ENCODE data around the gene TEX12.
"Not testable (repeated sequence)": the region's sequence is repeated elsewhere in the genome, so short reads cannot be mapped to it uniquely, and the experiment has no call there.

TEX12 gene

GRCh38 chr11:112185883-112186282 is 18.7 kb downstream of the TEX12 start:
- no peak overlapping the region for H3K27ac ChIP-seq (ENCODE audit: low read length)
- H3K9me3 ChIP-seq (ENCODE audit: control insufficient read depth in 2 of 2, low read length in 2 of 2) = no peaks in the 10 kb centered on the region
- no peaks in the 10 kb centered on the region for H3K36me3 ChIP-seq (ENCODE audit: control insufficient read depth in 2 of 2, insufficient read depth in 2 of 2, low read length in 2 of 2)
- H3K4me3 ChIP-seq (ENCODE audit: low read length in 2 of 2) = no peak overlapping the region
- peaks cover 8% of the 10 kb centered on the region for H3K4me1 ChIP-seq (ENCODE audit: control insufficient read depth, insufficient read depth, low read length)
- no peak overlapping the region for H3K9ac ChIP-seq (ENCODE audit: low read length in 2 of 2)
- H3K27me3 ChIP-seq (ENCODE audit: control insufficient read depth in 1 of 2, insufficient read depth in 2 of 2, low read length in 2 of 2) = no peaks in the 10 kb centered on the region

GRCh38 chr11:112186304-112186703 is 19.1 kb downstream of the TEX12 start:
- Histone ChIP-seq H3K9ac (ENCODE audit: low read length in 2 of 2) (no peak overlapping the region), H3K9me3 (ENCODE audit: control insufficient read depth in 2 of 2, low read length in 2 of 2) (no peaks in the 10 kb centered on the region), H3K4me3 (ENCODE audit: low read length in 2 of 2) (no peak overlapping the region), H3K4me1 (ENCODE audit: control insufficient read depth, insufficient read depth, low read length) (peaks cover 8% of the 10 kb centered on the region), H3K27ac (ENCODE audit: low read length) (peak overlapping the region; percentile 11), H3K36me3 (ENCODE audit: control insufficient read depth in 2 of 2, insufficient read depth in 2 of 2, low read length in 2 of 2) (no peaks in the 10 kb centered on the region), H3K27me3 (ENCODE audit: control insufficient read depth in 1 of 2, insufficient read depth in 2 of 2, low read length in 2 of 2) (no peaks in the 10 kb centered on the region)

GRCh38 chr11:112195113-112195512 is 27.9 kb downstream of the TEX12 start:
- H3K4me1 ChIP-seq (ENCODE audit: control insufficient read depth, insufficient read depth, low read length); H3K9ac ChIP-seq (ENCODE audit: low read length in 2 of 2); H3K9me3 ChIP-seq (ENCODE audit: control insufficient read depth in 2 of 2, low read length in 2 of 2); H3K36me3 ChIP-seq (ENCODE audit: control insufficient read depth in 2 of 2, insufficient read depth in 2 of 2, low read length in 2 of 2); H3K27me3 ChIP-seq (ENCODE audit: control insufficient read depth in 1 of 2, insufficient read depth in 2 of 2, low read length in 2 of 2); H3K27ac ChIP-seq (ENCODE audit: low read length); H3K4me3 ChIP-seq (ENCODE audit: low read length in 2 of 2): not testable (repeated sequence)

DNA sequence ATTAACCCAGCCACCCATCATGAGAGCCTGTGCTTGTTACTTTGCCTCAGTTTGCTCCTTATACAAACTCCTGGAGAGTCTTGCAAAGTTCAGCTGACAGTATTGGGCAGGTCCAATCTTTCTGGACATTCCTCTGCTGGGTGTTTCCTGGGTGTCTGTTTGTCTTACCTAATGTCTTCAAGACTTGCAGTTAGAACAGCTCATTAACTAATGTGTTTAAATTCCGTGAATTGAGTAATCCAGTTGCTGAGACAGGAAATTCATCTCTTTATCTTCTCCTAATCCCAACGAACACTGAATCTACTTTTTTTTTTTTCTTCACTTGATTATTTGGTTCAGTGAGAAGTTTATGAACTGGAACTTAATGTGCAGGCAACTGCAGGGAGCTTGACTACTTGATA is 28.8 kb downstream of the TEX12 start:
- no peak overlapping the region for H3K27ac ChIP-seq (ENCODE audit: low read length)
- H3K9ac ChIP-seq (ENCODE audit: low read length in 2 of 2) = no peak overlapping the region
- H3K27me3 ChIP-seq (ENCODE audit: control insufficient read depth in 1 of 2, insufficient read depth in 2 of 2, low read length in 2 of 2) = no peaks in the 10 kb centered on the region
- no peaks in the 10 kb centered on the region for H3K4me1 ChIP-seq (ENCODE audit: control insufficient read depth, insufficient read depth, low read length)
- H3K9me3 ChIP-seq (ENCODE audit: control insufficient read depth in 2 of 2, low read length in 2 of 2) = no peaks in the 10 kb centered on the region
- H3K4me3 ChIP-seq (ENCODE audit: low read length in 2 of 2) = no peak overlapping the region
- H3K36me3 ChIP-seq (ENCODE audit: control insufficient read depth in 2 of 2, insufficient read depth in 2 of 2, low read length in 2 of 2) = no peaks in the 10 kb centered on the region

DNA sequence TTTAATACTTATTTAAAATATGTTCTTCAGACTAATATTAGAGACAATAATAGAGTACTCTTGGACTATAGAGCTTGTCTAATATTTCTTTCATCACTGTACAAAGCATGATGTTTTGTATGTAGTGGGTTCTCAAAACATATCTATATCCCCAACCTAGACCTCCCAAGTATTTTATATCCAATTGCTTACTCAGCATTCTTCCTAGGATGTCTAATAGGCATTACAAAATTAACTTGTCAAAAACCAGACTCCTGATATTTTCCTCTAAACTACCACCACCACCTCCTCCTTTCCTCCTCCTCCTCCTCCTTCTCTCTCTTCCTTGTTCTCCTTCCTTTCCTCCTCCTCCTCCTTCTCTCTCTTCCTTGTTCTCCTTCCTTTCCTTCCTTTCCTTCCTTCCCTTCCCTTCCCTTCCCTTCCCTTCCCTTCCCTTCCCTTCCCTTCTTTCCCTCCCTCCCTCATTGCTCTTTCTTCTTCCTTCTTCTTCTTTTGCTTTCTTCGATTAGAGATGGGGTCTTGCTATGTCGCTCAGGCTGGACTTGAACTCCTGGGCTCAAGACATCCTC is 29.4 kb downstream of the TEX12 start:
- Histone ChIP-seq H3K4me1 (ENCODE audit: control insufficient read depth, insufficient read depth, low read length) (no peaks in the 10 kb centered on the region), H3K27ac (ENCODE audit: low read length) (no peak overlapping the region), H3K27me3 (ENCODE audit: control insufficient read depth in 1 of 2, insufficient read depth in 2 of 2, low read length in 2 of 2) (no peaks in the 10 kb centered on the region), H3K36me3 (ENCODE audit: control insufficient read depth in 2 of 2, insufficient read depth in 2 of 2, low read length in 2 of 2) (no peaks in the 10 kb centered on the region), H3K9ac (ENCODE audit: low read length in 2 of 2) (no peak overlapping the region), H3K9me3 (ENCODE audit: control insufficient read depth in 2 of 2, low read length in 2 of 2) (no peaks in the 10 kb centered on the region), H3K4me3 (ENCODE audit: low read length in 2 of 2) (no peak overlapping the region)

GRCh38 chr11:112199101-112199500 is 31.9 kb downstream of the TEX12 start:
- H3K4me1 ChIP-seq (ENCODE audit: control insufficient read depth, insufficient read depth, low read length); H3K27ac ChIP-seq (ENCODE audit: low read length); H3K27me3 ChIP-seq (ENCODE audit: control insufficient read depth in 1 of 2, insufficient read depth in 2 of 2, low read length in 2 of 2); H3K36me3 ChIP-seq (ENCODE audit: control insufficient read depth in 2 of 2, insufficient read depth in 2 of 2, low read length in 2 of 2); H3K9me3 ChIP-seq (ENCODE audit: control insufficient read depth in 2 of 2, low read length in 2 of 2); H3K9ac ChIP-seq (ENCODE audit: low read length in 2 of 2); H3K4me3 ChIP-seq (ENCODE audit: low read length in 2 of 2): not testable (repeated sequence)

DNA sequence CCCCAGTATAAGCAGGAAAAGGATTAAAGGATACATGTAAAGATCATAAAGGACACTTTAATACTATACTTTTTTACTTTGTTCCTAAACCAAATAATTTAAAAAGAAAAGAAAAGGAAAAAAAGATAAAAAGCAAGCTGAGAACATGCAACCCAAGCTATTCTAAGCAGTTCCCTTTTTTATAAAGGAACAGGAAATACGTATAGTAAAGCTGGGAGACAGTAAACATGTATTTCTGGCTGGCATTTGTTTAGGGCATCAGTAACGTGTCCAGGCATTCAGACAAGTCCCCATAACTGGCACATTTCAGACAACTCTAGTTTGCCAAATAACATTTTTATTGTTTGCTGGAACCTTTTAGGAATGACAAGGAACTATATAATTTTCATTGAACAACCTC is 33.1 kb downstream of the TEX12 start:
- H3K4me3 ChIP-seq (ENCODE audit: low read length in 2 of 2) = no peak overlapping the region
- no peak overlapping the region for H3K9ac ChIP-seq (ENCODE audit: low read length in 2 of 2)
- no peak overlapping the region for H3K27ac ChIP-seq (ENCODE audit: low read length)
- H3K9me3 ChIP-seq (ENCODE audit: control insufficient read depth in 2 of 2, low read length in 2 of 2) = no peaks in the 10 kb centered on the region
- no peaks in the 10 kb centered on the region for H3K4me1 ChIP-seq (ENCODE audit: control insufficient read depth, insufficient read depth, low read length)
- no peaks in the 10 kb centered on the region for H3K27me3 ChIP-seq (ENCODE audit: control insufficient read depth in 1 of 2, insufficient read depth in 2 of 2, low read length in 2 of 2)
- H3K36me3 ChIP-seq (ENCODE audit: control insufficient read depth in 2 of 2, insufficient read depth in 2 of 2, low read length in 2 of 2) = peaks cover 3% of the 10 kb centered on the region in 2 donors

DNA sequence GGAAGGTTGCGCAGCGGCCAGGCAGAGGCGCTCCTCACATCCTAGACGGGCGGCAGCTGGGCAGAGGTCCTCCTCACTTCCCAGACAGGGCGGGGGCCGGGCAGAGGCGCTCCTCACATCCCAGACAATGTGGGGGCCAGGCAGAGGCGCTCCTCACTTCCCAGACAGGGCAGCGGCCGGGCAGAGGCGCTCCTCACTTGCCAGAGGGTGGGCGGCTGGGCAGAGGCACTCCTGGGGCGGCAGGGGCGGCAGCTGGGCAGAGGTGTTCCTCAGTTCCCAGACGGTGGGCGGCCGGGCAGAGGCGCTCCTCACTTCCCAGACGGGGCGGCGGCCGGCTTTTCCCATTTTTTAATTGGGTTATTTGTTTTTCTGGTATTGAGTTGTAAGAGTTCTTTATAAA is 38.9 kb downstream of the TEX12 start:
- no peaks in the 10 kb centered on the region for H3K4me1 ChIP-seq (ENCODE audit: control insufficient read depth, insufficient read depth, low read length)
- H3K36me3 ChIP-seq (ENCODE audit: control insufficient read depth in 2 of 2, insufficient read depth in 2 of 2, low read length in 2 of 2) = peaks cover 3% of the 10 kb centered on the region in 2 donors
- H3K27ac ChIP-seq (ENCODE audit: low read length) = no peak overlapping the region
- no peak overlapping the region for H3K4me3 ChIP-seq (ENCODE audit: low read length in 2 of 2)
- no peaks in the 10 kb centered on the region for H3K9me3 ChIP-seq (ENCODE audit: control insufficient read depth in 2 of 2, low read length in 2 of 2)
- no peaks in the 10 kb centered on the region for H3K27me3 ChIP-seq (ENCODE audit: control insufficient read depth in 1 of 2, insufficient read depth in 2 of 2, low read length in 2 of 2)
- no peak overlapping the region for H3K9ac ChIP-seq (ENCODE audit: low read length in 2 of 2)

- Histone ChIP-seq H3K9ac (ENCODE audit: low read length in 2 of 2) (no peak overlapping the region), H3K36me3 (ENCODE audit: control insufficient read depth in 2 of 2, insufficient read depth in 2 of 2, low read length in 2 of 2) (peaks cover 0 to 1% of the 10 kb centered on the region in 2 donors)
Measured at GRCh38 chr11:112210890-112211289, 43.7 kb downstream of the TEX12 start.

GRCh38 chr11:112211536-112211935 is 44.4 kb downstream of the TEX12 start:
- Histone ChIP-seq H3K27me3 (ENCODE audit: control insufficient read depth in 1 of 2, insufficient read depth in 2 of 2, low read length in 2 of 2) (no peaks in the 10 kb centered on the region), H3K9me3 (ENCODE audit: control insufficient read depth in 2 of 2, low read length in 2 of 2) (no peaks in the 10 kb centered on the region), H3K4me3 (ENCODE audit: low read length in 2 of 2) (no peak overlapping the region), H3K36me3 (ENCODE audit: control insufficient read depth in 2 of 2, insufficient read depth in 2 of 2, low read length in 2 of 2) (peaks cover 0 to 2% of the 10 kb centered on the region in 2 donors), H3K9ac (ENCODE audit: low read length in 2 of 2) (no peak overlapping the region), H3K27ac (ENCODE audit: low read length) (no peak overlapping the region), H3K4me1 (ENCODE audit: control insufficient read depth, insufficient read depth, low read length) (no peaks in the 10 kb centered on the region)

More at GRCh38 chr11:112210890-112211289, 43.7 kb downstream of the TEX12 start:
- Histone ChIP-seq H3K27ac (ENCODE audit: low read length) (no peak overlapping the region), H3K27me3 (ENCODE audit: control insufficient read depth in 1 of 2, insufficient read depth in 2 of 2, low read length in 2 of 2) (no peaks in the 10 kb centered on the region), H3K4me3 (ENCODE audit: low read length in 2 of 2) (no peak overlapping the region), H3K9me3 (ENCODE audit: control insufficient read depth in 2 of 2, low read length in 2 of 2) (no peaks in the 10 kb centered on the region), H3K4me1 (ENCODE audit: control insufficient read depth, insufficient read depth, low read length) (no peaks in the 10 kb centered on the region)

- Histone ChIP-seq H3K4me3 (ENCODE audit: low read length in 2 of 2) (no peak overlapping the region), H3K36me3 (ENCODE audit: control insufficient read depth in 2 of 2, insufficient read depth in 2 of 2, low read length in 2 of 2) (peaks cover 0 to 2% of the 10 kb centered on the region in 2 donors), H3K9ac (ENCODE audit: low read length in 2 of 2) (no peak overlapping the region), H3K4me1 (ENCODE audit: control insufficient read depth, insufficient read depth, low read length) (no peaks in the 10 kb centered on the region), H3K27ac (ENCODE audit: low read length) (no peak overlapping the region), H3K27me3 (ENCODE audit: control insufficient read depth in 1 of 2, insufficient read depth in 2 of 2, low read length in 2 of 2) (no peaks in the 10 kb centered on the region), H3K9me3 (ENCODE audit: control insufficient read depth in 2 of 2, low read length in 2 of 2) (no peaks in the 10 kb centered on the region)
Measured at GRCh38 chr11:112212290-112212689, 45.1 kb downstream of the TEX12 start.
